HepG2 (cell line): ENCODE measurements around the gene MTCL1. TPM values are rescaled to one million over a fixed set of nuclear protein-coding genes. Genes with fewer than 3 reads are reported as not detected.

Source experiments
- ATAC-seq: fragments of 200-7000 bp; cut with Tn5 transposase; 3 replicates; pipeline ENCODE4 v1.9.1; 2020; ENCODE audit warnings: mild to moderate bottlenecking, moderate library complexity
- BruUV-seq: library from RNA; stranded (reverse); fragments of 400-500 nt; replicated peaks from 2 replicates; lab custom pipeline; 2021; lab: Mats Ljungman, UMichigan
- CTCF ChIA-PET: fragments of 300-600 bp; formaldehyde crosslinking; extraction: SDS; loops from one replicate; lab custom pipeline; 2021; ENCODE audit warnings: low total read pairs, inconsistent platforms, low intra/inter-chr PET ratio; lab: Yijun Ruan, JAX
- POLR2A ChIA-PET: fragments of 350-600 bp; sonication (Branson Sonifier 250); formaldehyde crosslinking; loops from one replicate; lab custom pipeline; 2020; ENCODE audit warnings: antibody characterized with exemption, inconsistent platforms; lab: Yijun Ruan, JAX
- DNase-seq: peaks from one replicate; pipeline ENCODE4 v3.0.0-alpha.2; 2015; ENCODE audit warnings: low spot score
- FAIRE-seq: peaks from 3 replicates; lab custom pipeline; 2011; peaks lifted over from hg19 to GRCh38; lab: Jason Lieb, UNC
- H2AFZ ChIP-seq: one replicate; pipeline ENCODE4 v1.6.1; 2011; ENCODE audit warnings: low read length, inconsistent platforms
- H3K27ac ChIP-seq: fragments of 300-600 bp; 3 replicates; pipeline ENCODE4 v1.8.0; 2011; ENCODE audit warnings: mixed run types, mild to moderate bottlenecking, mixed read lengths, low read length, inconsistent platforms; ENCODE audit not compliant: insufficient read depth; ENCODE audit errors: extremely low read length
- H3K27me3 ChIP-seq, 2 experiments: fragments of 200-600 bp in 1 of 2; 2 replicates in 1 of 2; 3 replicates in 1 of 2; pipeline versions ENCODE4 v1.6.0 to v1.8.0; 2011; ENCODE audit warnings: low read length in 2 of 2, mild to moderate bottlenecking in 2 of 2, moderate library complexity in 2 of 2, inconsistent platforms in 1 of 2; ENCODE audit not compliant: insufficient read depth in 2 of 2, control insufficient read depth in 1 of 2
- H3K36me3 ChIP-seq, 2 experiments: fragments of 200-600 bp in 1 of 2; replicated peaks in 1 of 2; 2 replicates in 1 of 2; 3 replicates in 1 of 2; pipeline versions ENCODE4 v1.5.1 to v1.8.0; 2011; ENCODE audit warnings: low read length in 2 of 2, inconsistent platforms in 1 of 2; ENCODE audit not compliant: insufficient read depth in 2 of 2, control insufficient read depth in 1 of 2
- H3K4me1 ChIP-seq: 2 replicates; pipeline ENCODE4 v1.5.1; 2012; ENCODE audit warnings: low read length, inconsistent platforms; ENCODE audit not compliant: insufficient read depth
- H3K4me2 ChIP-seq: 2 replicates; pipeline ENCODE4 v1.6.0; 2011; ENCODE audit warnings: low read depth, low read length, inconsistent platforms
- H3K4me3 ChIP-seq, 3 experiments: fragments of 200-600 bp in 1 of 3; sonication (generic), shearing (Covaris generic) in 1 of 3; replicated peaks in 1 of 3; 2 replicates each; pipeline ENCODE4 v1.5.1; 2011 to 2016; ENCODE audit warnings: low read length in 3 of 3, inconsistent platforms in 2 of 3, low read depth in 2 of 3, mild to moderate bottlenecking in 2 of 3, control low read depth in 1 of 3, mixed read lengths in 1 of 3; ENCODE audit not compliant: insufficient read depth in 1 of 3
- H3K79me2 ChIP-seq: one replicate; pipeline ENCODE4 v1.6.1; 2011; ENCODE audit warnings: low read length, inconsistent platforms; ENCODE audit not compliant: insufficient read depth
- H3K9ac ChIP-seq: 2 replicates; pipeline ENCODE4 v1.6.0; 2011; ENCODE audit warnings: mild to moderate bottlenecking, low read depth, low read length, inconsistent platforms; ENCODE audit not compliant: insufficient read depth
- H3K9me3 ChIP-seq: 2 replicates; pipeline ENCODE4 v1.5.1; 2012; ENCODE audit warnings: mild to moderate bottlenecking, low read length
- H4K20me1 ChIP-seq: 2 replicates; pipeline ENCODE4 v1.6.0; 2011; ENCODE audit warnings: inconsistent platforms, mild to moderate bottlenecking, low read length, moderate library complexity; ENCODE audit not compliant: insufficient read depth
- ELF4 ChIP-seq: sonication (generic); formaldehyde crosslinking; IDR thresholded peaks from 2 replicates; pipeline ENCODE4 v1.5.0; 2020; ENCODE audit warnings: missing genetic modification reagents, mild to moderate bottlenecking, moderate library complexity, borderline replicate concordance
- KAT7 ChIP-seq: IDR thresholded peaks from 2 replicates; pipeline ENCODE4 v1.6.1; 2018; ENCODE audit warnings: borderline replicate concordance, missing compliant biosample characterization
- MXI1 ChIP-seq: IDR thresholded peaks from 3 replicates; pipeline ENCODE4 v1.6.1; 2012; ENCODE audit warnings: low read depth, low read length, inconsistent platforms, borderline replicate concordance
- SMC3 ChIP-seq: IDR thresholded peaks from 2 replicates; pipeline ENCODE4 v1.6.1; 2011; ENCODE audit warnings: low read length, improper control_type of control experiment
- SPEN ChIP-seq: sonication (generic); formaldehyde crosslinking; IDR thresholded peaks from 2 replicates; pipeline ENCODE4 v1.5.1; 2020; ENCODE audit warnings: low read depth, mild to moderate bottlenecking, missing genetic modification reagents
- SUZ12 ChIP-seq: fragments of 150-350 bp; IDR thresholded peaks from 2 replicates; pipeline ENCODE4 v1.6.1; 2014; ENCODE audit warnings: low read depth, low read length
- SYNCRIP ChIP-seq: fragments of 200-400 bp; formaldehyde crosslinking; IDR thresholded peaks from 2 replicates; pipeline ENCODE4 v1.6.1; 2018; ENCODE audit warnings: mild to moderate bottlenecking, low read depth, low read length; ENCODE audit not compliant: insufficient read depth
- ZMYM2 ChIP-seq: sonication (generic); formaldehyde crosslinking; IDR thresholded peaks from 2 replicates; pipeline ENCODE4 v1.8.0; 2022; ENCODE audit warnings: mild to moderate bottlenecking, missing genetic modification reagents
- ZNF124 ChIP-seq: sonication (generic); formaldehyde crosslinking; IDR thresholded peaks from 2 replicates; pipeline ENCODE4 v1.4.0; 2020; ENCODE audit warnings: missing genetic modification reagents
- ZNF3 ChIP-seq: IDR thresholded peaks from 2 replicates; pipeline ENCODE4 v1.7.0; 2017; ENCODE audit warnings: inconsistent platforms
- ZSCAN20 ChIP-seq: sonication (generic); formaldehyde crosslinking; IDR thresholded peaks from 2 replicates; pipeline ENCODE4 v1.4.0; 2020; ENCODE audit warnings: missing genetic modification reagents, mild to moderate bottlenecking, borderline replicate concordance
- WGBS: methylation state at CpG from one replicate; pipeline ENCODE4 v1.1.6; 2017; ENCODE audit warnings: low lambda C conversion rate; 5-methylcytosine and 5-hydroxymethylcytosine counted together
- in situ Hi-C: cut with HindIII; loops from 2 replicates; pipeline ENCODE4 v1.10.0; 2017; ENCODE audit warnings: low pct_unique_long_range_greater_than_20kb; ENCODE audit not compliant: extremely low pct_ligation_motif_present
- intact Hi-C: fragments of 100-400 bp; cut with micrococcal nuclease; formaldehyde crosslinking; loops from one replicate; pipeline ENCODE4 v1.10.0; 2022; ENCODE audit not compliant: unreplicated experiment
- polyA plus RNA-seq, 8 experiments: library from polyadenylated mRNA; depleted of rRNA in 3 of 8; stranded (reverse) in 7 of 8; unstranded in 1 of 8; fragments of >200 nt; fragmentation: Illumina TruSeq in 4 of 8; extraction: Trizol in 4 of 8; gene quantifications; 2 replicates each; pipeline versions ENCODE4 v1.2.1 to v1.2.3, GENCODE V29; 2011 to 2016; ENCODE audit warnings: low read depth in 4 of 8, missing spikeins in 1 of 8, mixed read lengths in 1 of 8; ENCODE audit not compliant: insufficient read depth in 1 of 8
- total RNA-seq, 5 experiments: library from RNA; depleted of rRNA; stranded (reverse); fragments of >200 nt; fragmentation: Illumina TruSeq; extraction: Trizol; gene quantifications; 2 replicates each; pipeline ENCODE4 v1.2.3, GENCODE V29; 2016; ENCODE audit warnings: low read depth in 1 of 5
- TF ChIP-seq, protein P1 (sequence below): sonication (generic); formaldehyde crosslinking; IDR thresholded peaks from 2 replicates; pipeline ENCODE4 v1.4.0; 2020; ENCODE audit warnings: mild to moderate bottlenecking, missing genetic modification reagents
- TF ChIP-seq, protein P2 (sequence below): sonication (generic); formaldehyde crosslinking; IDR thresholded peaks from 2 replicates; pipeline ENCODE4 v1.8.0; 2022; ENCODE audit warnings: low read depth, missing genetic modification reagents
- TF ChIP-seq, protein P3 (sequence below): sonication (generic); formaldehyde crosslinking; IDR thresholded peaks from 2 replicates; pipeline ENCODE4 v1.4.0; 2020; ENCODE audit warnings: missing genetic modification reagents

Gene MTCL1
- total and polyA plus RNA-seq, 2 of the 13 experiments (the other 11 are each of a cell fraction or from before 2014, with no cell fraction given) = 3.1 to 3.2 TPM

DNA sequence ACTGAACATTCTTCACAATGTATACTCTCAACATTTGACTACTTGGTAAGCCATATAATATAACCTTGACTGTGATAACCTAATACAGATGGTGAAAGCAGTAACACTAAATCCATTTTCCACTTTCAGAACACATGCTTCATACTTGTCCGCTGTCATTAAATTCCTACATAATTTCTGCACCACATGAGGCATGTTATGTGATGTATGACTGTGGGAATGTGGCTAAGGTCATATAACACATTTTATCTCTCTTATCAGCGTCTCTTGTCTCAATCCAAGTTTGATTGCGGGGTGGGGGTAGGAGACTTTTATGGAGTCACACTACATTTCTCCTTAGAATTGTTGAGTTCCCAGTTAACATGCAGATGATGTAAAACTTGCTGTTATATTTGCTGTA lies 110.9 kb downstream of the MTCL1 start:
- no peak overlapping the region for H3K9ac ChIP-seq
- no peak overlapping the region for H2AFZ ChIP-seq
- FAIRE-seq (no peak), DNase-seq (no peak), ATAC-seq (no peak)
- H3K9me3 ChIP-seq = no peaks in the 10 kb centered on the region
- intact Hi-C loops (no loop called here), in situ Hi-C loops (no loop called here)
- no peak overlapping the region for H3K4me3 ChIP-seq
- ChIA-PET CTCF (no interaction called here), POLR2A (no interaction called here)
- no peaks in the 10 kb centered on the region for H3K36me3 ChIP-seq
- H3K79me2 ChIP-seq = no peaks in the 10 kb centered on the region
- no peak overlapping the region for H3K4me2 ChIP-seq
- no peak overlapping the region for H3K27ac ChIP-seq
- H3K4me1 ChIP-seq = no peaks in the 10 kb centered on the region
- H4K20me1 ChIP-seq = no peaks in the 10 kb centered on the region
- no peak for TF ChIP-seq SPEN (CRISPR knock-in tag)
- no peak for TF ChIP-seq SYNCRIP
- no peak for TF ChIP-seq ZNF124 (CRISPR knock-in tag)
- H3K27me3 ChIP-seq = no peaks in the 10 kb centered on the region
- WGBS = 83% methylated on average over 3 of the region's 3 CpGs
- no TSS peak for BruUV-seq

DNA sequence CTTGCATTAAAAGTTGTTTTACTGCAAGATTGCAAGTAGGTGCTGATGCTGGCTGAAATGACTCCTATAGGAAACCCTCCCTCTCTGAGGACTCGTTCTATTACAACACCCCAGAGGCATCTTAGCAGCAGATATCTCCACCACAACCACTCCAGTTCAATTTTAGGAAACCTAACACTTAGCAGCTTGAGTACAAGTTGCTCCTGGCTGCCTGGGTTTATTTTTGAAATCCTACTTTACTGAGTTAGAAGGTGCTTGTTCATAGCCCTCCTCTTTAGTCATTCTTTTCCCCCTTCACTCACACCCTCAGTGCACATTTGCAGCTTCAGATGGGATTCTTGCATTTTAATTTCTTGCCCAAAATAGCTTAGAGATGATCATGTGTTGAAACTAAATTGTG lies 111.5 kb downstream of the MTCL1 start:
- Histone ChIP-seq H3K9ac (no peak overlapping the region), H3K9me3 (no peaks in the 10 kb centered on the region), H4K20me1 (no peaks in the 10 kb centered on the region), H3K4me2 (no peak overlapping the region), H3K4me3 (no peak overlapping the region), H3K36me3 (no peaks in the 10 kb centered on the region), H3K27ac (no peak overlapping the region), H3K4me1 (no peaks in the 10 kb centered on the region), H3K27me3 (no peaks in the 10 kb centered on the region), H3K79me2 (no peaks in the 10 kb centered on the region), H2AFZ (no peak overlapping the region)
- BruUV-seq = no TSS peak
- intact Hi-C loops = no loop called here
- 33% methylated on average over 1 of the region's 1 CpG for WGBS
- ATAC-seq (no peak), DNase-seq (no peak), FAIRE-seq (no peak)
- POLR2A ChIA-PET = no interaction called here
- in situ Hi-C loops = no loop called here
- CTCF ChIA-PET = no interaction called here
- TF ChIP-seq KAT7 (CRISPR knock-in tag) = no peak
- no peak for TF ChIP-seq ELF4 (CRISPR knock-in tag)
- no peak for TF ChIP-seq SMC3
- no peak for TF ChIP-seq ZNF3 (CRISPR knock-in tag)
- TF ChIP-seq, protein P1, sequence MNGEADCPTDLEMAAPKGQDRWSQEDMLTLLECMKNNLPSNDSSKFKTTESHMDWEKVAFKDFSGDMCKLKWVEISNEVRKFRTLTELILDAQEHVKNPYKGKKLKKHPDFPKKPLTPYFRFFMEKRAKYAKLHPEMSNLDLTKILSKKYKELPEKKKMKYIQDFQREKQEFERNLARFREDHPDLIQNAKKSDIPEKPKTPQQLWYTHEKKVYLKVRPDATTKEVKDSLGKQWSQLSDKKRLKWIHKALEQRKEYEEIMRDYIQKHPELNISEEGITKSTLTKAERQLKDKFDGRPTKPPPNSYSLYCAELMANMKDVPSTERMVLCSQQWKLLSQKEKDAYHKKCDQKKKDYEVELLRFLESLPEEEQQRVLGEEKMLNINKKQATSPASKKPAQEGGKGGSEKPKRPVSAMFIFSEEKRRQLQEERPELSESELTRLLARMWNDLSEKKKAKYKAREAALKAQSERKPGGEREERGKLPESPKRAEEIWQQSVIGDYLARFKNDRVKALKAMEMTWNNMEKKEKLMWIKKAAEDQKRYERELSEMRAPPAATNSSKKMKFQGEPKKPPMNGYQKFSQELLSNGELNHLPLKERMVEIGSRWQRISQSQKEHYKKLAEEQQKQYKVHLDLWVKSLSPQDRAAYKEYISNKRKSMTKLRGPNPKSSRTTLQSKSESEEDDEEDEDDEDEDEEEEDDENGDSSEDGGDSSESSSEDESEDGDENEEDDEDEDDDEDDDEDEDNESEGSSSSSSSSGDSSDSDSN (CRISPR knock-in tag) = no peak
- no peak for TF ChIP-seq SUZ12
- TF ChIP-seq, protein P2, sequence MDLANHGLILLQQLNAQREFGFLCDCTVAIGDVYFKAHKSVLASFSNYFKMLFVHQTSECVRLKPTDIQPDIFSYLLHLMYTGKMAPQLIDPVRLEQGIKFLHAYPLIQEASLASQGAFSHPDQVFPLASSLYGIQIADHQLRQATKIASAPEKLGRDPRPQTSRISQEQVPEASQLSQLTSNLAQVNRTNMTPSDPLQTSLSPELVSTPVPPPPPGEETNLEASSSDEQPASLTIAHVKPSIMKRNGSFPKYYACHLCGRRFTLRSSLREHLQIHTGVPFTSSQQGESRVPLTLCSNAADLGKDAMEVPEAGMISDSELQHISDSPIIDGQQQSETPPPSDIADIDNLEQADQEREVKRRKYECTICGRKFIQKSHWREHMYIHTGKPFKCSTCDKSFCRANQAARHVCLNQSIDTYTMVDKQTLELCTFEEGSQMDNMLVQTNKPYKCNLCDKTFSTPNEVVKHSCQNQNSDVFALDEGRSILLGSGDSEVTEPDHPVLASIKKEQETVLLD (CRISPR knock-in tag) = no peak
- no peak for TF ChIP-seq ZMYM2 (CRISPR knock-in tag)
- TF ChIP-seq ZSCAN20 (CRISPR knock-in tag) = no peak
- TF ChIP-seq, protein P3, sequence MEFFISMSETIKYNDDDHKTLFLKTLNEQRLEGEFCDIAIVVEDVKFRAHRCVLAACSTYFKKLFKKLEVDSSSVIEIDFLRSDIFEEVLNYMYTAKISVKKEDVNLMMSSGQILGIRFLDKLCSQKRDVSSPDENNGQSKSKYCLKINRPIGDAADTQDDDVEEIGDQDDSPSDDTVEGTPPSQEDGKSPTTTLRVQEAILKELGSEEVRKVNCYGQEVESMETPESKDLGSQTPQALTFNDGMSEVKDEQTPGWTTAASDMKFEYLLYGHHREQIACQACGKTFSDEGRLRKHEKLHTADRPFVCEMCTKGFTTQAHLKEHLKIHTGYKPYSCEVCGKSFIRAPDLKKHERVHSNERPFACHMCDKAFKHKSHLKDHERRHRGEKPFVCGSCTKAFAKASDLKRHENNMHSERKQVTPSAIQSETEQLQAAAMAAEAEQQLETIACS (CRISPR knock-in tag) = no peak
- TF ChIP-seq MXI1 = no peak
